Measurements from ENCODE around the gene CD6. TPM values are rescaled to one million over a fixed set of nuclear protein-coding genes. Genes with fewer than 3 reads are reported as not detected.

CD6 gene
- polyA plus RNA-seq, 2 of the 4 experiments (the other 2 are of a cell fraction): 0.06 TPM

- TF ChIP-seq, protein P1, sequence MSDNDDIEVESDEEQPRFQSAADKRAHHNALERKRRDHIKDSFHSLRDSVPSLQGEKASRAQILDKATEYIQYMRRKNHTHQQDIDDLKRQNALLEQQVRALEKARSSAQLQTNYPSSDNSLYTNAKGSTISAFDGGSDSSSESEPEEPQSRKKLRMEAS (IDR thresholded peaks at IDR 0.05): no peak
- TF ChIP-seq HOXA7 (CRISPR knock-in tag; IDR thresholded peaks at IDR 0.05): no peak
These were observed 95.2 kb downstream of the CD6 start (continued) for GRCh38 chr11:61066645-61067044.

DNA sequence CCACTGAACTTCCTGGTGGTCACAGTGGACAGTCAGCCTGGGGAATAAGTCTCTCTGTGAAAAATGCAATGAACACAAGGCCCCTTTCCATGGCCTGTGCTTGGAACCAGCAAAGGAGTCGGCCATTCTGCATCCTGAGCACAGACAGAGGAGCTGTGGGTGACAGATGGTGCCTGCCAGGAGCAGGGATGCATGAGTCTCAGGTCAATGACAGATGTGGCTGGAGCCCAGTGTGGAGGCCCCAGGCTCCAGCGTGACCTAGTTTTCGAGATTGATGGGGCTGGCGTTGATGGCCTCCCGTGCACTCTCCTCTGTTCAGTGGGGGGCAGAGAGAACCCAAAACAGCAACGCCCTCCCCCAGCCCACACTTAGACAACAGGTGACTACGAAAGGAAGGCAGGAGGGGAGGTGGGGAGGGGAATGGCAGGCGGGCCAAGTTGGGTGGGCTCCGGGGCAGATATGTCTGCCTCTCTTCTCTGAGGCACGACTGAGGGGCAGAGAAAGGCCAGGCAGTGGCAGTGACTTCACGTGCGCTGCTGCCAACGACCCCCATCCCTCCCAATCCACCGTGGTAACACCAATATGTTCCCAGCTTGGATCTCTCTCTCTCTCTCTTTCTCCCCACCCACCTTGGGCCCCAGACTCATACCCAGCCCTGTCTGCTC, 96.4 kb downstream of the CD6 start:
- Histone ChIP-seq H3K27ac (no peak overlapping the region), H3K9me3 (no peaks in the 10 kb centered on the region), H3K4me1 (no peaks in the 10 kb centered on the region), H3K4me2 (no peak overlapping the region), H3K4me3 (no peak overlapping the region)
- TF ChIP-seq FOXS1 (CRISPR knock-in tag; IDR thresholded peaks at IDR 0.05): no peak
- TF ChIP-seq, protein P2, sequence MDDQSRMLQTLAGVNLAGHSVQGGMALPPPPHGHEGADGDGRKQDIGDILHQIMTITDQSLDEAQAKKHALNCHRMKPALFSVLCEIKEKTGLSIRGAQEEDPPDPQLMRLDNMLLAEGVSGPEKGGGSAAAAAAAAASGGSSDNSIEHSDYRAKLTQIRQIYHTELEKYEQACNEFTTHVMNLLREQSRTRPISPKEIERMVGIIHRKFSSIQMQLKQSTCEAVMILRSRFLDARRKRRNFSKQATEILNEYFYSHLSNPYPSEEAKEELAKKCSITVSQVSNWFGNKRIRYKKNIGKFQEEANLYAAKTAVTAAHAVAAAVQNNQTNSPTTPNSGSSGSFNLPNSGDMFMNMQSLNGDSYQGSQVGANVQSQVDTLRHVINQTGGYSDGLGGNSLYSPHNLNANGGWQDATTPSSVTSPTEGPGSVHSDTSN (IDR thresholded peaks at IDR 0.05): no peak
- TF ChIP-seq MAZ (IDR thresholded peaks at IDR 0.05; ENCODE audit: borderline replicate concordance, low read depth, low read length): no peak
- no peak for TF ChIP-seq NFE2L2 (conservative IDR thresholded peaks at IDR 0.05; ENCODE audit: low read length)
- no peak for TF ChIP-seq EHMT2 (IDR thresholded peaks at IDR 0.05; ENCODE audit: low read depth)
- TF ChIP-seq POLR2AphosphoS2 (conservative IDR thresholded peaks at IDR 0.05; ENCODE audit: low read length): no peak
- TF ChIP-seq ESRRA (IDR thresholded peaks at IDR 0.05; ENCODE audit: borderline replicate concordance, low read length): no peak
- no peak for TF ChIP-seq NPAS2 (CRISPR knock-in tag; IDR thresholded peaks at IDR 0.05; ENCODE audit: borderline replicate concordance)
- TF ChIP-seq PHF8 (IDR thresholded peaks at IDR 0.05; ENCODE audit: borderline replicate concordance, low read depth): no peak
- TF ChIP-seq ATOH8 (CRISPR knock-in tag; IDR thresholded peaks at IDR 0.05; ENCODE audit: low read depth): no peak
- TF ChIP-seq CBX8 (IDR thresholded peaks at IDR 0.05): no peak
- no peak for TF ChIP-seq EP300 (IDR thresholded peaks at IDR 0.05)
- DNase-seq (ENCODE audit: low read depth in 1 of 2, low spot score in 1 of 2): no peak
- CTCF ChIA-PET: interaction anchor here (0.8 to 1.1 kb wide), 2 partner anchors 15 to 16 kb away, joined by 3 to 5 read pairs; no protein-coding TSS in a partner anchor
- no peak for FAIRE-seq
- POLR2A ChIA-PET: no interaction called here
- ATAC-seq: no peak
- WGBS (ENCODE audit: missing lambda C conversion rate): 46% methylated on average over 14 of the region's 14 CpGs

GRCh38 chr11:61068581-61068980, 97.1 kb downstream of the CD6 start:
- Histone ChIP-seq H3K4me2 (no peak overlapping the region), H3K4me1 (no peaks in the 10 kb centered on the region), H3K4me3 (no peak overlapping the region), H3K27ac (no peak overlapping the region), H3K9me3 (no peaks in the 10 kb centered on the region)
- ChIA-PET CTCF (no interaction called here), POLR2A (no interaction called here)
- FAIRE-seq (no peak), ATAC-seq (no peak), DNase-seq (ENCODE audit: low read depth in 1 of 2, low spot score in 1 of 2) (no peak)
- 47% methylated on average over 9 of the region's 9 CpGs for WGBS (ENCODE audit: missing lambda C conversion rate)
- TF ChIP-seq NR3C1 (IDR thresholded peaks at IDR 0.05) (no peak), EP300 (IDR thresholded peaks at IDR 0.05) (no peak), FOXS1 (CRISPR knock-in tag; IDR thresholded peaks at IDR 0.05) (no peak), ZNF302 (CRISPR knock-in tag; IDR thresholded peaks at IDR 0.05) (no peak)
- TF ChIP-seq, protein P3, sequence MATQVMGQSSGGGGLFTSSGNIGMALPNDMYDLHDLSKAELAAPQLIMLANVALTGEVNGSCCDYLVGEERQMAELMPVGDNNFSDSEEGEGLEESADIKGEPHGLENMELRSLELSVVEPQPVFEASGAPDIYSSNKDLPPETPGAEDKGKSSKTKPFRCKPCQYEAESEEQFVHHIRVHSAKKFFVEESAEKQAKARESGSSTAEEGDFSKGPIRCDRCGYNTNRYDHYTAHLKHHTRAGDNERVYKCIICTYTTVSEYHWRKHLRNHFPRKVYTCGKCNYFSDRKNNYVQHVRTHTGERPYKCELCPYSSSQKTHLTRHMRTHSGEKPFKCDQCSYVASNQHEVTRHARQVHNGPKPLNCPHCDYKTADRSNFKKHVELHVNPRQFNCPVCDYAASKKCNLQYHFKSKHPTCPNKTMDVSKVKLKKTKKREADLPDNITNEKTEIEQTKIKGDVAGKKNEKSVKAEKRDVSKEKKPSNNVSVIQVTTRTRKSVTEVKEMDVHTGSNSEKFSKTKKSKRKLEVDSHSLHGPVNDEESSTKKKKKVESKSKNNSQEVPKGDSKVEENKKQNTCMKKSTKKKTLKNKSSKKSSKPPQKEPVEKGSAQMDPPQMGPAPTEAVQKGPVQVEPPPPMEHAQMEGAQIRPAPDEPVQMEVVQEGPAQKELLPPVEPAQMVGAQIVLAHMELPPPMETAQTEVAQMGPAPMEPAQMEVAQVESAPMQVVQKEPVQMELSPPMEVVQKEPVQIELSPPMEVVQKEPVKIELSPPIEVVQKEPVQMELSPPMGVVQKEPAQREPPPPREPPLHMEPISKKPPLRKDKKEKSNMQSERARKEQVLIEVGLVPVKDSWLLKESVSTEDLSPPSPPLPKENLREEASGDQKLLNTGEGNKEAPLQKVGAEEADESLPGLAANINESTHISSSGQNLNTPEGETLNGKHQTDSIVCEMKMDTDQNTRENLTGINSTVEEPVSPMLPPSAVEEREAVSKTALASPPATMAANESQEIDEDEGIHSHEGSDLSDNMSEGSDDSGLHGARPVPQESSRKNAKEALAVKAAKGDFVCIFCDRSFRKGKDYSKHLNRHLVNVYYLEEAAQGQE (IDR thresholded peaks at IDR 0.05): no peak
- TF ChIP-seq, protein P4, sequence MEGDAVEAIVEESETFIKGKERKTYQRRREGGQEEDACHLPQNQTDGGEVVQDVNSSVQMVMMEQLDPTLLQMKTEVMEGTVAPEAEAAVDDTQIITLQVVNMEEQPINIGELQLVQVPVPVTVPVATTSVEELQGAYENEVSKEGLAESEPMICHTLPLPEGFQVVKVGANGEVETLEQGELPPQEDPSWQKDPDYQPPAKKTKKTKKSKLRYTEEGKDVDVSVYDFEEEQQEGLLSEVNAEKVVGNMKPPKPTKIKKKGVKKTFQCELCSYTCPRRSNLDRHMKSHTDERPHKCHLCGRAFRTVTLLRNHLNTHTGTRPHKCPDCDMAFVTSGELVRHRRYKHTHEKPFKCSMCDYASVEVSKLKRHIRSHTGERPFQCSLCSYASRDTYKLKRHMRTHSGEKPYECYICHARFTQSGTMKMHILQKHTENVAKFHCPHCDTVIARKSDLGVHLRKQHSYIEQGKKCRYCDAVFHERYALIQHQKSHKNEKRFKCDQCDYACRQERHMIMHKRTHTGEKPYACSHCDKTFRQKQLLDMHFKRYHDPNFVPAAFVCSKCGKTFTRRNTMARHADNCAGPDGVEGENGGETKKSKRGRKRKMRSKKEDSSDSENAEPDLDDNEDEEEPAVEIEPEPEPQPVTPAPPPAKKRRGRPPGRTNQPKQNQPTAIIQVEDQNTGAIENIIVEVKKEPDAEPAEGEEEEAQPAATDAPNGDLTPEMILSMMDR (IDR thresholded peaks at IDR 0.05): no peak
- TF ChIP-seq, protein P5, sequence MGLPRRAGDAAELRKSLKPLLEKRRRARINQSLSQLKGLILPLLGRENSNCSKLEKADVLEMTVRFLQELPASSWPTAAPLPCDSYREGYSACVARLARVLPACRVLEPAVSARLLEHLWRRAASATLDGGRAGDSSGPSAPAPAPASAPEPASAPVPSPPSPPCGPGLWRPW (IDR thresholded peaks at IDR 0.05): no peak
